Tibial artery (tissue), 4 donors: ENCODE measurements around the gene MCIDAS.

Experiments used
- DNase-seq, 2 donors: peaks; one replicate each; pipeline ENCODE4 v3.0.0-alpha.2; 2019
- H3K27ac ChIP-seq, 2 donors: fragments of 200-600 bp; sonication (generic) in 1 of 2; 1 replicate in 1 of 2; 2 replicates in 1 of 2; pipeline ENCODE4 v1.5.1; 2018 to 2019; ENCODE audit warnings: mild to moderate bottlenecking in 1 of 2
- H3K27me3 ChIP-seq, 2 donors: fragments of 200-600 bp; sonication (generic) in 1 of 2; one replicate each; pipeline versions ENCODE4 v1.5.1 to v1.6.0; 2016 to 2019
- H3K36me3 ChIP-seq, 3 donors: fragments of 200-600 bp; sonication (generic) in 2 of 3; one replicate each; pipeline ENCODE4 v1.5.1; 2016 to 2019; ENCODE audit warnings: mild to moderate bottlenecking in 2 of 3
- H3K4me1 ChIP-seq, 4 donors: fragments of 200-600 bp; sonication (generic) in 2 of 4; 1 replicate in 3 of 4; 2 replicates in 1 of 4; pipeline ENCODE4 v1.5.1; 2016 to 2019
- H3K4me3 ChIP-seq, 2 donors: fragments of 200-600 bp; sonication (generic) in 1 of 2; 1 replicate in 1 of 2; 2 replicates in 1 of 2; pipeline ENCODE4 v1.5.1; 2018 to 2019; ENCODE audit warnings: mild to moderate bottlenecking in 2 of 2
- H3K9me3 ChIP-seq, 3 donors: fragments of 200-600 bp; sonication (generic) in 1 of 3; one replicate each; pipeline ENCODE4 v1.5.1; 2016 to 2019
- CTCF ChIP-seq, 2 experiments: fragments of 200-600 bp in 1 of 2; fragments of 450-650 bp in 1 of 2; IDR thresholded peaks; one replicate each; pipeline ENCODE4 v1.5.1; 2017 to 2019; ENCODE audit warnings: antibody characterized with exemption in 2 of 2, mild to moderate bottlenecking in 1 of 2, moderate library complexity in 1 of 2
- intact Hi-C: fragments of 100-400 bp; cut with DNase I; formaldehyde crosslinking; loops from one replicate; pipeline ENCODE4 v1.15.0; 2023; ENCODE audit warnings: low total_unique reads

Gene MCIDAS

GRCh38 chr5:55220433-55221185 lies 6.5 kb downstream of the MCIDAS start:
- peak overlapping the region; percentile 23 to 43 for H3K4me3 ChIP-seq
- intact Hi-C loops = no loop called here
- H3K27ac ChIP-seq = no peak overlapping the region
- no peak for TF ChIP-seq CTCF (IDR thresholded peaks at IDR 0.05)
- no peaks in the 10 kb centered on the region for H3K36me3 ChIP-seq
- peaks cover 0 to 12% (median 11%) of the 10 kb centered on the region in 4 donors for H3K4me1 ChIP-seq
- no peak for DNase-seq
- no peaks in the 10 kb centered on the region for H3K9me3 ChIP-seq
- H3K27me3 ChIP-seq = peaks cover 3 to 68% of the 10 kb centered on the region in 2 donors

GRCh38 chr5:55219770-55220169 lies 7.3 kb downstream of the MCIDAS start:
- intact Hi-C loops = no loop called here

GRCh38 chr5:55218967-55219366 lies 8.1 kb downstream of the MCIDAS start:
- H3K36me3 ChIP-seq = no peaks in the 10 kb centered on the region
- peaks cover 0 to 52% of the 10 kb centered on the region in 2 donors for H3K27me3 ChIP-seq
- no peak overlapping the region for H3K4me3 ChIP-seq
- no peak overlapping the region for H3K27ac ChIP-seq
- no peaks in the 10 kb centered on the region for H3K9me3 ChIP-seq
- no peak for TF ChIP-seq CTCF (IDR thresholded peaks at IDR 0.05)
- H3K4me1 ChIP-seq = peaks cover 0 to 12% (median 11%) of the 10 kb centered on the region in 4 donors
- DNase-seq = no peak
- intact Hi-C loops = no loop called here

More at GRCh38 chr5:55219770-55220169, 7.3 kb downstream of the MCIDAS start:
- Histone ChIP-seq H3K27me3 (peaks cover 3 to 60% of the 10 kb centered on the region in 2 donors), H3K9me3 (no peaks in the 10 kb centered on the region), H3K4me1 (peaks cover 0 to 12% (median 11%) of the 10 kb centered on the region in 4 donors), H3K27ac (no peak overlapping the region), H3K4me3 (no peak overlapping the region), H3K36me3 (no peaks in the 10 kb centered on the region)
- no peak for DNase-seq
- TF ChIP-seq CTCF (IDR thresholded peaks at IDR 0.05) = no peak

- intact Hi-C loops = no loop called here
- Histone ChIP-seq H3K9me3 (no peaks in the 10 kb centered on the region), H3K4me1 (no peaks in the 10 kb centered on the region), H3K36me3 (no peaks in the 10 kb centered on the region), H3K27me3 (no peaks in the 10 kb centered on the region), H3K27ac (no peak overlapping the region), H3K4me3 (no peak overlapping the region)
- TF ChIP-seq CTCF (IDR thresholded peaks at IDR 0.05) = no peak
- no peak for DNase-seq
Observed at GRCh38 chr5:55211184-55211874, 15.8 kb downstream of the MCIDAS start.

GRCh38 chr5:55205001-55205400 lies 22.1 kb downstream of the MCIDAS start:
- Histone ChIP-seq H3K4me3 (no peak overlapping the region), H3K9me3 (no peaks in the 10 kb centered on the region), H3K27ac (no peak overlapping the region), H3K4me1 (no peaks in the 10 kb centered on the region), H3K27me3 (peaks cover 0 to 14% of the 10 kb centered on the region in 2 donors), H3K36me3 (no peaks in the 10 kb centered on the region)
- intact Hi-C loops = no loop called here
- no peak for TF ChIP-seq CTCF (IDR thresholded peaks at IDR 0.05)
- no peak for DNase-seq
